Large intestine (tissue), 3 donors: Measurements from ENCODE around the gene UFM1. TPM values are rescaled to one million over a fixed set of nuclear protein-coding genes. Genes with fewer than 3 reads are reported as not detected.

Source experiments
- DNase-seq, 2 donors: peaks; one replicate each; pipeline versions ENCODE4 v3.0.0 to v3.0.0-alpha.2; 2013
- H3K27ac ChIP-seq: one replicate; pipeline ENCODE4 v1.5.1; 2013; ENCODE audit warnings: low read length
- H3K27me3 ChIP-seq: 2 replicates; pipeline ENCODE4 v1.6.1; 2013; ENCODE audit warnings: low read length; ENCODE audit not compliant: control insufficient read depth, insufficient read depth
- H3K36me3 ChIP-seq: 2 replicates; pipeline ENCODE4 v1.6.1; 2013; ENCODE audit warnings: low read length; ENCODE audit not compliant: control insufficient read depth, insufficient read depth
- H3K4me1 ChIP-seq: one replicate; pipeline ENCODE4 v1.6.1; 2013; ENCODE audit warnings: low read length; ENCODE audit not compliant: control insufficient read depth, insufficient read depth
- H3K4me3 ChIP-seq: one replicate; pipeline ENCODE4 v1.5.1; 2013; ENCODE audit warnings: low read length
- H3K9me3 ChIP-seq: one replicate; pipeline ENCODE4 v1.6.1; 2013; ENCODE audit warnings: mild to moderate bottlenecking, low read depth, low read length, moderate library complexity; ENCODE audit not compliant: control insufficient read depth
- WGBS: methylation state at CpG from one replicate; pipeline ENCODE4 v1.1.5; 2013; ENCODE audit warnings: low lambda C conversion rate; ENCODE audit not compliant: insufficient coverage; 5-methylcytosine and 5-hydroxymethylcytosine counted together
- polyA plus RNA-seq: library from polyadenylated mRNA; unstranded; fragments of 120-200 nt; gene quantifications from one replicate; pipeline ENCODE4 v1.2.1, GENCODE V29; 2013

UFM1 gene
- polyA plus RNA-seq, 1 donor, result 84.8 TPM

GRCh38 chr13:38382946-38383345 lies 33.3 kb downstream of the UFM1 start:
- Histone ChIP-seq H3K4me3 (no peak overlapping the region), H3K27me3 (no peaks in the 10 kb centered on the region), H3K36me3 (no peaks in the 10 kb centered on the region), H3K9me3 (no peaks in the 10 kb centered on the region), H3K4me1 (no peaks in the 10 kb centered on the region), H3K27ac (no peak overlapping the region)
- DNase-seq, result no peak
- WGBS, result 100% methylated on average over 1 of the region's 2 CpGs

GRCh38 chr13:38384171-38384570 lies 34.5 kb downstream of the UFM1 start:
- WGBS, result 61% methylated on average over 3 of the region's 3 CpGs
- Histone ChIP-seq H3K9me3 (no peaks in the 10 kb centered on the region), H3K27ac (no peak overlapping the region), H3K36me3 (no peaks in the 10 kb centered on the region), H3K4me1 (no peaks in the 10 kb centered on the region), H3K27me3 (no peaks in the 10 kb centered on the region), H3K4me3 (no peak overlapping the region)
- DNase-seq, result no peak

DNA sequence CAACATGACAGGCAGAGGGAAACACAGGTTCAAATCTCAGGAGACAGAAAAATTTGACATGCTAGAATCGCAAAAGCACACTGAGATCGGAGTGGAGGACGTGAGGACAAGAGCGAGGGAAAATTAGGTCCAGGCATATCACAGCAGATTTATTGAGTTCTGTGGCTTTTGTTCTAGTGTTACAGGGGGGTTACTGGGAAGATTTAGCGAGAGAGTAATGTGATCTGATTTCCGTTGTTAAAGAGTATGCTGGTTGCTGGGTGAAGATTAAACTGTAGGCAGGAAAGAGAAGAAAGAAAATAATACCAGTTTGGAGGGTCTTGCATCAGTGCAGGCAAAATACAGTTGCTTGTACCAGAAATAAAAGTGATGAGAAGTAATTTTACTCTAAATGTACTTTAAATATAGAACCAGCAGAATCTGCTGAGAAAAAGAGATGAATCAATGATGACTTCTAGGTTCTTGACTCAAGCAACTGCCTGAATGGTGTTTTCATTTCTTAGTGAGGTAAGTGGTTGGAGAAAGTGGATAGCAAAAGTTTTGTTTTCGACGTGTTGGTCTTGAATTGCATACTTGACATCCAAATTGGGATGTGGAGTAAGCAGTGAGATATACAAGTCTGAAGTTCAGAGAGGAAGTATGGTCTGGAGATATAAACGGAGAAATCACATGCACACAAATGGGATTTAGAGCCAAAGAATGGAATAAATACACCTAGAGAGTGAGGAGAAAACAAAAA lies 35.7 kb downstream of the UFM1 start:
- WGBS, result 77% methylated on average over 6 of the region's 9 CpGs
- H3K27ac ChIP-seq, result no peak overlapping the region
- H3K27me3 ChIP-seq, result no peaks in the 10 kb centered on the region
- DNase-seq, result no peak
- no peaks in the 10 kb centered on the region for H3K9me3 ChIP-seq
- no peaks in the 10 kb centered on the region for H3K36me3 ChIP-seq
- H3K4me3 ChIP-seq, result no peak overlapping the region
- H3K4me1 ChIP-seq, result no peaks in the 10 kb centered on the region

DNA sequence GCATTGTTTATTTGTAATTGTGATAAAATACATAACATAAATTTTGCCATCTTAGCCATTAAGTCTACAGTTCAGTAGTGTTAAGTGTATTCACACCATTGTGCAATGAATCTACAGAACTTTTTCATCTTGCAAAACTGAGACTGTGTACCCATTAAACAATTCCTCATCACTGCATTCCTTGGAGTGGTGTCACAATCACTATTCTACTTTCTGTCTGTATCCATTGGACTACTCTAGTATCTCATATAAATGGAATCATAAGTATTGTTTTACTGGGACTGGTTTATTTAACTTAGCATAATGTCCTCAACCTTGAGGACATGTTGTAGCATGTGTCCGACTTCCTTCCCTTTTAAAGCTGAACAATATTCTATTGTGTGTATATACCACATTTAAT lies 36.8 kb downstream of the UFM1 start:
- Histone ChIP-seq H3K36me3 (no peaks in the 10 kb centered on the region), H3K4me3 (no peak overlapping the region), H3K27me3 (no peaks in the 10 kb centered on the region), H3K27ac (no peak overlapping the region), H3K4me1 (no peaks in the 10 kb centered on the region), H3K9me3 (no peaks in the 10 kb centered on the region)
- WGBS, result 100% methylated on average over 1 of the region's 1 CpG
- no peak for DNase-seq

DNA sequence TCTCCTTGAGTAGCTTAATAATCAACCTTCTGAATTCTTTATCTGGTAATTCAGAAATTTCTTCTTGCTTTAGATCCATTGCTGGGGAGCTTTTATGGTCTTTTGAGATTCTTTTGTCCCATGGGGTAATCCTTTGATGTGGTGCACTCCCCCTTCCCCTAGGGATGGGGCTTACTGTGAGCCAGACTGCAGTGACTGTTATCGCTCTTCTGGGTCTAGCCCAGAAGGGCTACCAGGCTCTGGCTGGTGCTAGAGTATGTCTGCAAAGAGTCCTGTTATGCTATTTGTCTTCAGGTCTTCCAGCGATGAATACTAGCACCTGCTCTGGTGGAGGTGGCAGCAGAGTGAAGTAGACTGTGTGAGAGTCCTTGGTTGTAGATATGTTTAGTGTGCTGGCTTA lies 41.7 kb downstream of the UFM1 start:
- Histone ChIP-seq H3K4me1 (no peaks in the 10 kb centered on the region), H3K27ac (no peak overlapping the region), H3K4me3 (no peak overlapping the region), H3K36me3 (no peaks in the 10 kb centered on the region), H3K9me3 (no peaks in the 10 kb centered on the region), H3K27me3 (no peaks in the 10 kb centered on the region)
- DNase-seq, result no peak
- no CpG with 5 or more reads among the region's 2 CpGs for WGBS

DNA sequence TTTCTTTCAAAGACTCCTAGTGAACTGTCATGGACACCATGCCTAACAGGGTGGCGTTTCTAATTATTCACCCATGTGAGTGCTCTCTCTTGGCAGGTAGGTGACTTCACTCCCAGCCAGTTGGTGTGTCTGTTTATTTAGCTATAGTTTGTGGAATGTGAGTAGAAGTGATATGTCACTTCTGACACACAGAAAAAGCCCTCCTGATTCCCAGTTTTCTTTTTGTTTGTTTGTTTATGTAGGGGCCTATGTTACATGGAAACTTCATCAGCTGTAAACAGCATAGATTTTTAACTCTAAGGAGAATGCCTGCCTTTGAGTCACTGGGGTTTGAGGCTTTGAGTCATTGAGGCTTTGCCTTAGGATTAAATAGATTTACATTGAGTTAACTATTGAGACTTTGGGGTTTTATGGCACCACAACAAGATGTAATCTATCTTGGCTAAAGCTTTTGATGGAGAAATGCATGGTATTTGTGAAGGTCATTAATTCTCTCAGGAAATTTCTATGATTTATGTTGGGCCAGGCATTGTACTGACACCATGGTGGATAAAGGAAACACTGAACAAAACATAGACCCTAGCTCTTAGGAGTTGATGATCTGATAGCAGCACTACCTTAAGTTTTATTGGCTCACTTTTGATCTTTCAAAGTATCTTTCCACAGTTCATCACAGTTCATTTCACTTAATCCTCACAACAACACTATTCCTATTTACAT lies 45.3 kb downstream of the UFM1 start:
- no CpG with 5 or more reads among the region's 1 CpG for WGBS
- DNase-seq, result no peak
- no peaks in the 10 kb centered on the region for H3K4me1 ChIP-seq
- no peak overlapping the region for H3K27ac ChIP-seq
- no peaks in the 10 kb centered on the region for H3K36me3 ChIP-seq
- no peaks in the 10 kb centered on the region for H3K9me3 ChIP-seq
- H3K27me3 ChIP-seq, result no peaks in the 10 kb centered on the region
- no peak overlapping the region for H3K4me3 ChIP-seq

- Histone ChIP-seq H3K9me3 (no peaks in the 10 kb centered on the region), H3K36me3 (no peaks in the 10 kb centered on the region), H3K27ac (no peak overlapping the region), H3K27me3 (no peaks in the 10 kb centered on the region), H3K4me1 (no peaks in the 10 kb centered on the region), H3K4me3 (no peak overlapping the region)
- no peak for DNase-seq
- no CpG with 5 or more reads among the region's 3 CpGs for WGBS
These were observed 45.8 kb downstream of the UFM1 start for GRCh38 chr13:38395497-38395788.

- Histone ChIP-seq H3K9me3 (no peaks in the 10 kb centered on the region), H3K4me1 (no peaks in the 10 kb centered on the region), H3K4me3 (no peak overlapping the region), H3K27ac (no peak overlapping the region), H3K27me3 (no peaks in the 10 kb centered on the region), H3K36me3 (no peaks in the 10 kb centered on the region)
- WGBS, result 100% methylated on average over 1 of the region's 5 CpGs
- DNase-seq, result no peak
These were observed 49.3 kb downstream of the UFM1 start for GRCh38 chr13:38398711-38399493.

DNA sequence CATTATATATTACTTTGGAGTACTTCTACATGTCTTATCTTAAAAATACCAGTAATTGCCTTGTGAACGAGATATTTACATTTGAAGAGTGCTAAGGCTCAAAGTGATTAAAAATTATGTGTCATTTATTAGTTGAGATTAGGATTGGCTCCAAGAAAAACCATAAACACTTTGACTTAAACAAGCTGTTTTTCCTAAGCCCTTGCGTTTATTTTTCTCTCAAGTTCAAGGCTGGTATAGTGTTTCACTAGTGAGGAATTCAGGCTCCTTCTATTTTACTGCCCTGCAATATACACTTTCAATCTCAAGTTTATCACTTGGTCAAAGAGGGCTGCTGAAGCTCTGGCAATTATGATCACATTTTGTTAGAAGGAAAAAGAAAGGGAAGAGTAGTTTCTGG lies 49.9 kb downstream of the UFM1 start:
- DNase-seq, result peak in 1 of 2 donors; percentile 19
- Histone ChIP-seq H3K27ac (no peak overlapping the region), H3K27me3 (no peaks in the 10 kb centered on the region), H3K36me3 (no peaks in the 10 kb centered on the region), H3K4me1 (no peaks in the 10 kb centered on the region), H3K9me3 (no peaks in the 10 kb centered on the region), H3K4me3 (no peak overlapping the region)
- 0% methylated on average over 2 of the region's 2 CpGs for WGBS

- Histone ChIP-seq H3K4me1 (no peaks in the 10 kb centered on the region), H3K27me3 (no peaks in the 10 kb centered on the region), H3K36me3 (no peaks in the 10 kb centered on the region), H3K4me3 (no peak overlapping the region), H3K27ac (no peak overlapping the region), H3K9me3 (no peaks in the 10 kb centered on the region)
- DNase-seq, result no peak
These were observed 51.6 kb downstream of the UFM1 start for GRCh38 chr13:38401276-38401675.
